Tibial nerve (tissue), 4 donors: ENCODE measurements around the gene CYP11A1.

Source experiments
- CTCF ChIP-seq, 5 experiments: fragments of 200-600 bp in 3 of 5; fragments of 450-650 bp in 2 of 5; sonication (generic) in 3 of 5; IDR thresholded peaks; one replicate each; pipeline ENCODE4 v1.5.1; 2016 to 2019; ENCODE audit warnings: antibody characterized with exemption in 5 of 5, mild to moderate bottlenecking in 3 of 5, moderate library complexity in 2 of 5
- EP300 ChIP-seq, 2 donors: sonication (generic); formaldehyde crosslinking; IDR thresholded peaks; one replicate each; pipeline ENCODE4 v1.6.1; 2017; ENCODE audit warnings: antibody characterized with exemption in 2 of 2, mild to moderate bottlenecking in 1 of 2
- POLR2A ChIP-seq, 2 donors: fragments of 450-650 bp; IDR thresholded peaks; one replicate each; pipeline ENCODE4 v1.6.1; 2017; ENCODE audit warnings: antibody characterized with exemption in 2 of 2, mild to moderate bottlenecking in 2 of 2, moderate library complexity in 2 of 2

GRCh38 chr15:74340150-74340549 is 27.3 kb downstream of the CYP11A1 start:
- TF ChIP-seq CTCF (IDR thresholded peaks at IDR 0.05) (no peak), POLR2A (IDR thresholded peaks at IDR 0.05) (no peak), EP300 (IDR thresholded peaks at IDR 0.05) (no peak)
